GM23338 (cell line): ENCODE results near the gene XRCC6.

Experiments used
- ETS1 ChIP-seq: IDR thresholded peaks from 2 replicates; pipeline ENCODE4 v1.6.1; 2016; ENCODE audit warnings: antibody characterized with exemption
- EZH2 ChIP-seq: fragments of 200-600 bp; sonication (generic); IDR thresholded peaks from one replicate; pipeline ENCODE4 v1.8.0; 2017; ENCODE audit warnings: antibody characterized with exemption, mild to moderate bottlenecking, low read depth; ENCODE audit not compliant: unreplicated experiment
- EZH2phosphoT487 ChIP-seq: fragments of 200-600 bp; sonication (generic); IDR thresholded peaks from one replicate; pipeline ENCODE4 v1.8.1; 2018; ENCODE audit warnings: antibody characterized with exemption; ENCODE audit not compliant: unreplicated experiment
- POLR2AphosphoS5 ChIP-seq: IDR thresholded peaks from 2 replicates; pipeline ENCODE4 v1.6.1; 2016; ENCODE audit warnings: antibody characterized with exemption, low read depth
- TF ChIP-seq, protein P1 (sequence below), 2 experiments: fragments of 200-600 bp in 1 of 2; sonication (generic) in 1 of 2; conservative IDR thresholded peaks; 2 replicates each; pipeline versions ENCODE4 v1.5.1 to v1.6.1; 2016 to 2017; ENCODE audit warnings: antibody characterized with exemption in 2 of 2, low read depth in 2 of 2, mild to moderate bottlenecking in 2 of 2, moderate library complexity in 1 of 2

- TF ChIP-seq, protein P1, sequence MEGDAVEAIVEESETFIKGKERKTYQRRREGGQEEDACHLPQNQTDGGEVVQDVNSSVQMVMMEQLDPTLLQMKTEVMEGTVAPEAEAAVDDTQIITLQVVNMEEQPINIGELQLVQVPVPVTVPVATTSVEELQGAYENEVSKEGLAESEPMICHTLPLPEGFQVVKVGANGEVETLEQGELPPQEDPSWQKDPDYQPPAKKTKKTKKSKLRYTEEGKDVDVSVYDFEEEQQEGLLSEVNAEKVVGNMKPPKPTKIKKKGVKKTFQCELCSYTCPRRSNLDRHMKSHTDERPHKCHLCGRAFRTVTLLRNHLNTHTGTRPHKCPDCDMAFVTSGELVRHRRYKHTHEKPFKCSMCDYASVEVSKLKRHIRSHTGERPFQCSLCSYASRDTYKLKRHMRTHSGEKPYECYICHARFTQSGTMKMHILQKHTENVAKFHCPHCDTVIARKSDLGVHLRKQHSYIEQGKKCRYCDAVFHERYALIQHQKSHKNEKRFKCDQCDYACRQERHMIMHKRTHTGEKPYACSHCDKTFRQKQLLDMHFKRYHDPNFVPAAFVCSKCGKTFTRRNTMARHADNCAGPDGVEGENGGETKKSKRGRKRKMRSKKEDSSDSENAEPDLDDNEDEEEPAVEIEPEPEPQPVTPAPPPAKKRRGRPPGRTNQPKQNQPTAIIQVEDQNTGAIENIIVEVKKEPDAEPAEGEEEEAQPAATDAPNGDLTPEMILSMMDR (conservative IDR thresholded peaks at IDR 0.05; ENCODE audit: low read depth in 2 of 2), result no peak
- TF ChIP-seq EZH2 (no peak), POLR2AphosphoS5 (no peak), ETS1 (no peak), EZH2phosphoT487 (no peak)
These were observed 48.1 kb downstream of the XRCC6 start for GRCh38 chr22:41668971-41669911.
